ENCODE results near the gene MGAT4B. TPM values are rescaled to one million over a fixed set of nuclear protein-coding genes. Genes with fewer than 3 reads are reported as not detected.
A peak's percentile ranks its signal among the peaks of the same experiment; 100 is the strongest.

The MGAT4B gene
- total and polyA plus RNA-seq, 2 of the 4 experiments (the other 2 are of a cell fraction): 73.7 to 155 TPM

- POLR2A ChIA-PET (ENCODE audit: unreplicated experiment): no interaction called here
These were observed 22.2 kb upstream of the MGAT4B start for GRCh38 chr5:179828756-179829421.

More at GRCh38 chr5:179828756-179829421, 22.2 kb upstream of the MGAT4B start:
- no peak for ATAC-seq (ENCODE audit: low read depth)
- Histone ChIP-seq H3K27me3 (ENCODE audit: control insufficient read depth, insufficient read depth, low read length) (no peaks in the 10 kb centered on the region), H3K79me1 (ENCODE audit: low read depth in 1 of 2, low read length in 2 of 2) (peaks cover 37 to 89% of the 10 kb centered on the region in 2 experiments), H2AK9ac (replicated peaks; ENCODE audit: low read depth, low read length, poor library complexity) (peak overlapping the region; percentile 58), H3K14ac (replicated peaks; ENCODE audit: low read depth, low read length) (no peak overlapping the region), H3K23ac (ENCODE audit: low read depth, low read length) (no peak overlapping the region), H4K20me1 (ENCODE audit: insufficient read depth, low read length) (peaks cover 94% of the 10 kb centered on the region), H3K18ac (ENCODE audit: low read depth, low read length) (no peak overlapping the region), H3K4ac (ENCODE audit: low read depth, low read length) (no peak overlapping the region), H4K8ac (ENCODE audit: low read depth in 2 of 2, low read length in 2 of 2) (no peak overlapping the region), H2AFZ (replicated peaks; ENCODE audit: low read length, poor library complexity) (no peak overlapping the region), H3K4me1 (ENCODE audit: control insufficient read depth, insufficient read depth, low read length) (peaks cover 6% of the 10 kb centered on the region; the same call in 1 of the 2 replicates), H2BK15ac (ENCODE audit: low read depth, low read length) (no peak overlapping the region), H3K9me1 (ENCODE audit: insufficient read depth, low read length) (peaks cover 18% of the 10 kb centered on the region), H2BK20ac (ENCODE audit: low read depth, low read length) (no peak overlapping the region), H2BK120ac (ENCODE audit: low read depth, low read length) (no peak overlapping the region), H3K36me3 (ENCODE audit: control insufficient read depth, insufficient read depth, low read length) (peaks cover 89% of the 10 kb centered on the region), H3K4me3 (ENCODE audit: insufficient read depth, low read depth, low read length) (no peak overlapping the region), H3K9me3 (ENCODE audit: control insufficient read depth, insufficient read depth, low read length) (no peaks in the 10 kb centered on the region), H3K27ac (ENCODE audit: insufficient read depth, low read length) (no peak overlapping the region), H2BK5ac (ENCODE audit: low read depth, low read length, poor library complexity, severe bottlenecking) (no peak overlapping the region), H3K9ac (ENCODE audit: low read depth, low read length) (no peak overlapping the region), H3K4me2 (ENCODE audit: low read depth, low read length) (no peak overlapping the region), H2AK5ac (ENCODE audit: low read depth, low read length) (no peak overlapping the region), H4K5ac (ENCODE audit: low read depth, low read length) (no peak overlapping the region), H4K91ac (ENCODE audit: insufficient read depth, low read depth, low read length) (no peak overlapping the region), H3K56ac (ENCODE audit: extremely low read depth, insufficient read depth, low read length) (no peak overlapping the region)
- no peak for DNase-seq
- dilution Hi-C loops (cut with HindIII; ENCODE audit: low sequenced_read_pairs, unreplicated experiment): no loop called here
- intact Hi-C loops (cut with micrococcal nuclease): no loop called here
- no peak for TF ChIP-seq SMC3 (IDR thresholded peaks at IDR 0.05; ENCODE audit: low read depth, low read length)
- TF ChIP-seq NFE2L2 (IDR thresholded peaks at IDR 0.05; ENCODE audit: low read depth, low read length): no peak
- no peak for TF ChIP-seq CTCF (conservative IDR thresholded peaks at IDR 0.05; ENCODE audit: low read depth, low read length)
- TF ChIP-seq RCOR1 (IDR thresholded peaks at IDR 0.05; ENCODE audit: insufficient replicate concordance, low read length): no peak
- no peak for TF ChIP-seq BHLHE40 (IDR thresholded peaks at IDR 0.05; ENCODE audit: low read depth, low read length)
- no peak for TF ChIP-seq USF2 (IDR thresholded peaks at IDR 0.05; ENCODE audit: low read depth, low read length)
- no peak for TF ChIP-seq RAD21 (IDR thresholded peaks at IDR 0.05; ENCODE audit: low read length)
- TF ChIP-seq POLR2A (IDR thresholded peaks at IDR 0.05; ENCODE audit: low read depth, low read length): no peak
- TF ChIP-seq ELK1 (IDR thresholded peaks at IDR 0.05; ENCODE audit: borderline replicate concordance, low read depth, low read length): no peak
- CTCF ChIA-PET: no interaction called here
- BruUV-seq (replicated peaks): no TSS peak
- no CpG with 5 or more reads among the region's 3 CpGs for WGBS, 2 experiments (ENCODE audit: extremely low coverage in 2 of 2, insufficient read length in 1 of 2)
- in situ Hi-C loops (cut with MboI; ENCODE audit: low sequenced_read_pairs): no loop called here

All from IMR-90 (cell line).